HFFc6 (cell line): ENCODE data around the gene PDIA4. TPM values are rescaled to one million over a fixed set of nuclear protein-coding genes. Genes with fewer than 3 reads are reported as not detected.

Experiments used
- DNase-seq: peaks from one replicate; pipeline ENCODE4 v3.0.0-alpha.2; 2018
- H3K27ac Mint-ChIP-seq: 2 replicates; pipeline ENCODE4 v1.8.0; 2020; ENCODE audit warnings: mild to moderate bottlenecking, mixed read lengths
- H3K27me3 Mint-ChIP-seq: 2 replicates; pipeline ENCODE4 v1.8.0; 2021; ENCODE audit warnings: mild to moderate bottlenecking, moderate library complexity, mixed read lengths; ENCODE audit not compliant: insufficient read depth
- H3K36me3 Mint-ChIP-seq: 2 replicates; pipeline ENCODE4 v1.8.0; 2021; ENCODE audit warnings: low read depth, mixed read lengths
- H3K4me1 Mint-ChIP-seq: 2 replicates; pipeline ENCODE4 v1.8.0; 2020; ENCODE audit warnings: low read depth, mixed read lengths
- H3K4me3 Mint-ChIP-seq: 2 replicates; pipeline ENCODE4 v1.8.0; 2020; ENCODE audit warnings: mild to moderate bottlenecking, moderate library complexity, mixed read lengths
- H3K9me3 Mint-ChIP-seq: 2 replicates; pipeline ENCODE4 v1.8.0; 2020; ENCODE audit warnings: mild to moderate bottlenecking, mixed read lengths
- total RNA-seq, 6 experiments: library from RNA; stranded (reverse); fragmentation: NEBNext Ultra II Directional; extraction: Animal tissue kit (Norgen Biotek cat#: 25700); gene quantifications; 2 replicates in 1 of 6; 3 replicates in 5 of 6; pipeline ENCODE4 v1.2.3, GENCODE V29; 2021
- TF ChIP-seq, protein P1 (sequence below): fragments of 200-600 bp; sonication (generic); IDR thresholded peaks from 2 replicates; pipeline ENCODE4 v1.5.0; 2021; ENCODE audit warnings: antibody characterized with exemption, mild to moderate bottlenecking

PDIA4 gene
- total RNA-seq, 6 experiments from 2014 or later: 185 to 210 (median 200) TPM

GRCh38 chr7:148964483-148965267, 63.6 kb downstream of the PDIA4 start:
- no peak for DNase-seq

GRCh38 chr7:148963583-148964482, 64.5 kb downstream of the PDIA4 start:
- Mint-ChIP-seq H3K4me1 (peaks cover 35% of the 10 kb centered on the region), H3K9me3 (no peaks in the 10 kb centered on the region), H3K27ac (peak overlapping the region; percentile 51), H3K4me3 (peak overlapping the region; percentile 94), H3K27me3 (peaks cover 18% of the 10 kb centered on the region), H3K36me3 (no peaks in the 10 kb centered on the region)
- TF ChIP-seq, protein P1, sequence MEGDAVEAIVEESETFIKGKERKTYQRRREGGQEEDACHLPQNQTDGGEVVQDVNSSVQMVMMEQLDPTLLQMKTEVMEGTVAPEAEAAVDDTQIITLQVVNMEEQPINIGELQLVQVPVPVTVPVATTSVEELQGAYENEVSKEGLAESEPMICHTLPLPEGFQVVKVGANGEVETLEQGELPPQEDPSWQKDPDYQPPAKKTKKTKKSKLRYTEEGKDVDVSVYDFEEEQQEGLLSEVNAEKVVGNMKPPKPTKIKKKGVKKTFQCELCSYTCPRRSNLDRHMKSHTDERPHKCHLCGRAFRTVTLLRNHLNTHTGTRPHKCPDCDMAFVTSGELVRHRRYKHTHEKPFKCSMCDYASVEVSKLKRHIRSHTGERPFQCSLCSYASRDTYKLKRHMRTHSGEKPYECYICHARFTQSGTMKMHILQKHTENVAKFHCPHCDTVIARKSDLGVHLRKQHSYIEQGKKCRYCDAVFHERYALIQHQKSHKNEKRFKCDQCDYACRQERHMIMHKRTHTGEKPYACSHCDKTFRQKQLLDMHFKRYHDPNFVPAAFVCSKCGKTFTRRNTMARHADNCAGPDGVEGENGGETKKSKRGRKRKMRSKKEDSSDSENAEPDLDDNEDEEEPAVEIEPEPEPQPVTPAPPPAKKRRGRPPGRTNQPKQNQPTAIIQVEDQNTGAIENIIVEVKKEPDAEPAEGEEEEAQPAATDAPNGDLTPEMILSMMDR: no peak
- DNase-seq: no peak

More at GRCh38 chr7:148964483-148965267, 63.6 kb downstream of the PDIA4 start:
- Mint-ChIP-seq H3K36me3 (no peaks in the 10 kb centered on the region), H3K27ac (peak overlapping the region; percentile 51), H3K9me3 (no peaks in the 10 kb centered on the region), H3K4me1 (peaks cover 35% of the 10 kb centered on the region), H3K27me3 (peaks cover 11% of the 10 kb centered on the region), H3K4me3 (peak overlapping the region; percentile 94)
- TF ChIP-seq, protein P1: no peak

DNA sequence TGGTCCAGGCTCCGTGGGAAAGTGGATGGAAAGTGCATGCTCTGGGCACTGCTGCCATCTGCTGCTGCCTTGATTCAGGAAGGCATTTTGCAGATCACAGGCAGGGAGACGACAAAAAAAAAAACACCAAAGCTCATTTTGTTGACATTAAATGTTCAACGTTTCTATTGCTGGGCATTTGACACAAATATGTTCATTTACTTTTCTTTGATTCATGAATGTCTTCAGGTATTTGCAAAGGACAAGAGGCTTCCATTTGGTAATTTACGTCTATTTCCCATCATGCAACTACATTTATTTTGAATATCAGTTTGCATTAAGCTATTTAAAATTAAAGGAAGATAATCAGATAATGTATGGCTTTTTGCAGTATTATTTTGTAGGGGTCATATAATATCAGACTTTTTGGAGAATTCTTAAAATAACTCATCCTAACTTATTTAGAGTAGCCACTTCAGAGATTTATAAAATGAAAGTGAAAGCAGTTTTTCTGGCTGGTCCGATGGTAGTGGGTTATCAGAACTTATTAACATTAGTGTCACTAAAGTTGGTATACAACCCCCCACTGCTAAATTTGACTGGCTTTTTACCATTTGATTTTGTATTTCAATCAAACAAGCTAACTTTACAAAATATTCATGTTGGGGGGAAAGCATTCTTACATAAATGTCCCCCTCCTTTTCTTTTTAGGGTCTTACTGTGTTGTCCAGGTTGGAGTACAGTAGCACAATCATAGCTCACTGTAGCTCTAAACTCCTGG, 65.3 kb downstream of the PDIA4 start:
- peaks cover 35% of the 10 kb centered on the region for H3K4me1 Mint-ChIP-seq
- peak; percentile 60 for DNase-seq

DNA sequence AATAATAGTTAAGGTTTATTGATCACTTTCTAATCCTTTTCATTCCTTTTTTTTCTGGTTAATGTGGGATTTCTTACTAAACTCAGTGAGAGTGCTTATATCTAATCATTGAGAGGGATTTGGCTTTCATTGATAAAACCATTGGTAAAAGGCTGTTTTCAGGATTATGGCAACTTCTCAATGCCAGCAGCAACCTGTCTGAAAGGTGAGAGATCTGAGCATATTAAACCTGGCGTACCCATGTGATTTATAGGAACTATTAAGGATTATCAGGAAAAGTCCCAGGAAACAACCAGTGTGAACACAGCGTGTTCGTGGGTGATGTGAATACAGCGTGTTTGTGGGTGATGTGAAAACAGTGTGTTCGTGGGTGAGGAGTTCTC, 65.9 kb downstream of the PDIA4 start:
- TF ChIP-seq, protein P1: no peak
- Mint-ChIP-seq H3K36me3 (no peaks in the 10 kb centered on the region), H3K27me3 (peaks cover 18% of the 10 kb centered on the region)

More for the DNA sequence above, 65.3 kb downstream of the PDIA4 start:
- no peaks in the 10 kb centered on the region for H3K36me3 Mint-ChIP-seq
- no peaks in the 10 kb centered on the region for H3K9me3 Mint-ChIP-seq
- TF ChIP-seq, protein P1: peak; percentile 80
- peak overlapping the region; percentile 51 for H3K27ac Mint-ChIP-seq
- H3K4me3 Mint-ChIP-seq: peak overlapping the region; percentile 94
- peaks cover 18% of the 10 kb centered on the region for H3K27me3 Mint-ChIP-seq

GRCh38 chr7:148959726-148960125, 68.6 kb downstream of the PDIA4 start:
- DNase-seq: no peak
- peaks cover 26% of the 10 kb centered on the region for H3K4me1 Mint-ChIP-seq
- H3K27ac Mint-ChIP-seq: no peak overlapping the region
- TF ChIP-seq, protein P1: no peak
- peaks cover 15% of the 10 kb centered on the region for H3K27me3 Mint-ChIP-seq
- no peak overlapping the region for H3K4me3 Mint-ChIP-seq
- H3K9me3 Mint-ChIP-seq: no peaks in the 10 kb centered on the region
- H3K36me3 Mint-ChIP-seq: no peaks in the 10 kb centered on the region

More for the DNA sequence above, 65.9 kb downstream of the PDIA4 start:
- Mint-ChIP-seq H3K4me3 (peak overlapping the region; percentile 94), H3K4me1 (peaks cover 35% of the 10 kb centered on the region), H3K9me3 (no peaks in the 10 kb centered on the region), H3K27ac (peak overlapping the region; percentile 51)
- no peak for DNase-seq
